ENCODE measurements around the gene GCNA.

- TF ChIP-seq CTCF (IDR thresholded peaks at IDR 0.05; ENCODE audit: borderline replicate concordance, extremely low read depth, low read length, poor library complexity, severe bottlenecking) (no peak), EZH2 (IDR thresholded peaks at IDR 0.05; ENCODE audit: borderline replicate concordance, low read depth, low read length, severe bottlenecking) (no peak)
These were observed 43.3 kb upstream of the GCNA start for GRCh38 chrX:71534773-71535544.
